ENCODE measurements around the gene SLC47A1. TPM values are rescaled to one million over a fixed set of nuclear protein-coding genes. Genes with fewer than 3 reads are reported as not detected.

Gene SLC47A1
- total and polyA plus RNA-seq, 2 of the 13 experiments (the other 11 are each of a cell fraction or from before 2014, with no cell fraction given), result 42.1 to 67.5 TPM

- TF ChIP-seq, protein P1, sequence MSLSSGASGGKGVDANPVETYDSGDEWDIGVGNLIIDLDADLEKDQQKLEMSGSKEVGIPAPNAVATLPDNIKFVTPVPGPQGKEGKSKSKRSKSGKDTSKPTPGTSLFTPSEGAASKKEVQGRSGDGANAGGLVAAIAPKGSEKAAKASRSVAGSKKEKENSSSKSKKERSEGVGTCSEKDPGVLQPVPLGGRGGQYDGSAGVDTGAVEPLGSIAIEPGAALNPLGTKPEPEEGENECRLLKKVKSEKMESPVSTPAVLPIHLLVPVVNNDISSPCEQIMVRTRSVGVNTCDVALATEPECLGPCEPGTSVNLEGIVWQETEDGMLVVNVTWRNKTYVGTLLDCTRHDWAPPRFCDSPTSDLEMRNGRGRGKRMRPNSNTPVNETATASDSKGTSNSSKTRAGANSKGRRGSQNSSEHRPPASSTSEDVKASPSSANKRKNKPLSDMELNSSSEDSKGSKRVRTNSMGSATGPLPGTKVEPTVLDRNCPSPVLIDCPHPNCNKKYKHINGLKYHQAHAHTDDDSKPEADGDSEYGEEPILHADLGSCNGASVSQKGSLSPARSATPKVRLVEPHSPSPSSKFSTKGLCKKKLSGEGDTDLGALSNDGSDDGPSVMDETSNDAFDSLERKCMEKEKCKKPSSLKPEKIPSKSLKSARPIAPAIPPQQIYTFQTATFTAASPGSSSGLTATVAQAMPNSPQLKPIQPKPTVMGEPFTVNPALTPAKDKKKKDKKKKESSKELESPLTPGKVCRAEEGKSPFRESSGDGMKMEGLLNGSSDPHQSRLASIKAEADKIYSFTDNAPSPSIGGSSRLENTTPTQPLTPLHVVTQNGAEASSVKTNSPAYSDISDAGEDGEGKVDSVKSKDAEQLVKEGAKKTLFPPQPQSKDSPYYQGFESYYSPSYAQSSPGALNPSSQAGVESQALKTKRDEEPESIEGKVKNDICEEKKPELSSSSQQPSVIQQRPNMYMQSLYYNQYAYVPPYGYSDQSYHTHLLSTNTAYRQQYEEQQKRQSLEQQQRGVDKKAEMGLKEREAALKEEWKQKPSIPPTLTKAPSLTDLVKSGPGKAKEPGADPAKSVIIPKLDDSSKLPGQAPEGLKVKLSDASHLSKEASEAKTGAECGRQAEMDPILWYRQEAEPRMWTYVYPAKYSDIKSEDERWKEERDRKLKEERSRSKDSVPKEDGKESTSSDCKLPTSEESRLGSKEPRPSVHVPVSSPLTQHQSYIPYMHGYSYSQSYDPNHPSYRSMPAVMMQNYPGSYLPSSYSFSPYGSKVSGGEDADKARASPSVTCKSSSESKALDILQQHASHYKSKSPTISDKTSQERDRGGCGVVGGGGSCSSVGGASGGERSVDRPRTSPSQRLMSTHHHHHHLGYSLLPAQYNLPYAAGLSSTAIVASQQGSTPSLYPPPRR (CRISPR knock-in tag; IDR thresholded peaks at IDR 0.05; ENCODE audit: borderline replicate concordance), result peak; percentile 93
- 0 out of 2 replicates have a peak, but pooled peaks have one; percentile 85 for TF ChIP-seq ATF5 (CRISPR knock-in tag; IDR thresholded peaks at IDR 0.05; ENCODE audit: low read depth)
- TF ChIP-seq, protein P2, sequence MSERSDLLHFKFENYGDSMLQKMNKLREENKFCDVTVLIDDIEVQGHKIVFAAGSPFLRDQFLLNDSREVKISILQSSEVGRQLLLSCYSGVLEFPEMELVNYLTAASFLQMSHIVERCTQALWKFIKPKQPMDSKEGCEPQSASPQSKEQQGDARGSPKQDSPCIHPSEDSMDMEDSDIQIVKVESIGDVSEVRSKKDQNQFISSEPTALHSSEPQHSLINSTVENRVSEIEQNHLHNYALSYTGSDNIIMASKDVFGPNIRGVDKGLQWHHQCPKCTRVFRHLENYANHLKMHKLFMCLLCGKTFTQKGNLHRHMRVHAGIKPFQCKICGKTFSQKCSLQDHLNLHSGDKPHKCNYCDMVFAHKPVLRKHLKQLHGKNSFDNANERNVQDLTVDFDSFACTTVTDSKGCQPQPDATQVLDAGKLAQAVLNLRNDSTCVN (CRISPR knock-in tag; IDR thresholded peaks at IDR 0.05; ENCODE audit: borderline replicate concordance), result 0 out of 2 replicates have a peak, but pooled peaks have one; percentile 56
- TF ChIP-seq KDM2A (CRISPR knock-in tag; IDR thresholded peaks at IDR 0.05; ENCODE audit: borderline replicate concordance, low read depth), result peak; percentile 62
- TF ChIP-seq ESRRA (CRISPR knock-in tag; IDR thresholded peaks at IDR 0.05; ENCODE audit: low read depth), result peak; percentile 94
- TF ChIP-seq NFYC (CRISPR knock-in tag; IDR thresholded peaks at IDR 0.05), result no peak
- TF ChIP-seq, protein P3, sequence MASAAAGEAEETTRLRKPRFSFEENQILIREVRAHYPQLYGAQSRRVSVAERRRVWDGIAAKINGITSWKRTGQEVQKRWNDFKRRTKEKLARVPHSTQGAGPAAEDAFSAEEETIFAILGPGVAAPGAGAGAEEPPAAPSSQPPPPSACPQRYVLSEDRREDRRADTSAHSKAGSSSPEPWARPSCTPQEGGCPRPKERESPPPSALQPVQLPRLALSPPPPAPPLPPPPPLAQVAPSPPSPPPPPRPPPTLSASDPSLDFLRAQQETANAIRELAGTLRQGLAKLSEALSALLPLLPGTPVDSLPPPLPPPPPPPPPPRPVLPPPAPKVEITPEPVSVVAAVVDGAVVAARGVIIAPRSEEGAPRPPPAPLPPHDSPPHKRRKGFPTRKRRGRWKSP (CRISPR knock-in tag; IDR thresholded peaks at IDR 0.05), result peak; percentile 89
- no peak for TF ChIP-seq ZNF607 (CRISPR knock-in tag; IDR thresholded peaks at IDR 0.05; ENCODE audit: borderline replicate concordance)
- TF ChIP-seq ZNF138 (CRISPR knock-in tag; IDR thresholded peaks at IDR 0.05; ENCODE audit: low read depth), result no peak
- TF ChIP-seq SKI (IDR thresholded peaks at IDR 0.05; ENCODE audit: partially characterized antibody), result peak; percentile 80
- peak; percentile 48; the same call in 1 of the 2 replicates for TF ChIP-seq ZNF652 (CRISPR knock-in tag; IDR thresholded peaks at IDR 0.05; ENCODE audit: borderline replicate concordance, low read depth)
- TF ChIP-seq ZNF512 (CRISPR knock-in tag; IDR thresholded peaks at IDR 0.05), result no peak
- no peak for TF ChIP-seq ZNF337 (CRISPR knock-in tag; IDR thresholded peaks at IDR 0.05; ENCODE audit: borderline replicate concordance, low read depth)
- TF ChIP-seq, protein P4, sequence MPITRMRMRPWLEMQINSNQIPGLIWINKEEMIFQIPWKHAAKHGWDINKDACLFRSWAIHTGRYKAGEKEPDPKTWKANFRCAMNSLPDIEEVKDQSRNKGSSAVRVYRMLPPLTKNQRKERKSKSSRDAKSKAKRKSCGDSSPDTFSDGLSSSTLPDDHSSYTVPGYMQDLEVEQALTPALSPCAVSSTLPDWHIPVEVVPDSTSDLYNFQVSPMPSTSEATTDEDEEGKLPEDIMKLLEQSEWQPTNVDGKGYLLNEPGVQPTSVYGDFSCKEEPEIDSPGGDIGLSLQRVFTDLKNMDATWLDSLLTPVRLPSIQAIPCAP (CRISPR knock-in tag; IDR thresholded peaks at IDR 0.05; ENCODE audit: low read depth), result no peak
- TF ChIP-seq CHD2 (IDR thresholded peaks at IDR 0.05; ENCODE audit: low read depth, low read length), result no peak
- TF ChIP-seq ZZZ3 (CRISPR knock-in tag; IDR thresholded peaks at IDR 0.05; ENCODE audit: borderline replicate concordance), result peak; percentile 60; the same call in 1 of the 2 replicates
Measured at GRCh38 chr17:19538095-19539039, 4.7 kb downstream of the SLC47A1 start (continued).
